HG02610 (cell line): ENCODE data around the gene MRPL16.

ENCODE experiments used
- ATAC-seq: cut with Tn5 transposase; IDR thresholded peaks from one replicate; pipeline ENCODE4 v1.9.1; 2021; ENCODE audit warnings: mild to moderate bottlenecking, moderate library complexity; ENCODE audit not compliant: unreplicated experiment

The MRPL16 gene

GRCh38 chr11:59776210-59777066 is 34.1 kb downstream of the MRPL16 start:
- ATAC-seq: no peak

- ATAC-seq: no peak
Observed at GRCh38 chr11:59773083-59773440, 37.5 kb downstream of the MRPL16 start.

GRCh38 chr11:59771605-59772004 is 39.0 kb downstream of the MRPL16 start:
- ATAC-seq: no peak

GRCh38 chr11:59770869-59771268 is 39.7 kb downstream of the MRPL16 start:
- ATAC-seq: no peak

GRCh38 chr11:59770319-59770718 is 40.3 kb downstream of the MRPL16 start:
- ATAC-seq: no peak

- ATAC-seq: no peak
Observed at GRCh38 chr11:59769828-59770227, 40.8 kb downstream of the MRPL16 start.

GRCh38 chr11:59769111-59769510 is 41.5 kb downstream of the MRPL16 start:
- ATAC-seq: no peak

GRCh38 chr11:59767225-59767611 is 43.4 kb downstream of the MRPL16 start:
- no peak for ATAC-seq

- no peak for ATAC-seq
Observed at GRCh38 chr11:59766542-59767224, 43.9 kb downstream of the MRPL16 start.

- no peak for ATAC-seq
Observed at GRCh38 chr11:59765068-59765735, 45.4 kb downstream of the MRPL16 start.

GRCh38 chr11:59761993-59762392 is 48.6 kb downstream of the MRPL16 start:
- ATAC-seq: no peak

- no peak for ATAC-seq
Observed at GRCh38 chr11:59760771-59761170, 49.8 kb downstream of the MRPL16 start.

GRCh38 chr11:59759900-59760299 is 50.7 kb downstream of the MRPL16 start:
- no peak for ATAC-seq

- no peak for ATAC-seq
Observed at GRCh38 chr11:59758401-59759037, 52.1 kb downstream of the MRPL16 start.

- ATAC-seq: no peak
Observed at GRCh38 chr11:59756845-59757244, 53.7 kb downstream of the MRPL16 start.

- ATAC-seq: no peak
Observed at GRCh38 chr11:59756558-59756840, 54.1 kb downstream of the MRPL16 start.
